ENCODE results near the gene RBMS1.

The RBMS1 gene

DNA sequence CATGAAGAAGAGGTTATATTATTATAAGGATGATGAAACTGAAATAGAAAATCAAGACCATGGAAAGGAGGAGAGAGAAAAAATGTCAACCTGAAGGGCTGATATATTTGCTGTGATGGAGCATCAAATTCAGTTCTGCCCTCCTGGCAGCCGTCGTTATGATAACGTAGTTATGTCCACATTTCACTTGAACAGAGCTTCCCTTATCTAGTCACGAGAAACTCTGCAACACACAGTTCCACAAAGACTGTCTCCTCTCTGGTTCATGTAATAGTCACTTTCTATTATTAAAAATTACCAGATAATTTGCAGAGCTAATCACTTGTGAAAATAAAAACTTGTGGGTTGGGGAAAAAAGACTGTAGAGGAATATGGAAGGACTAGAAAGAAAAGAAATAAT, 19.5 kb upstream of the RBMS1 start:
- no peak for DNase-seq (ENCODE audit: low read depth)
- TF ChIP-seq, protein P1, sequence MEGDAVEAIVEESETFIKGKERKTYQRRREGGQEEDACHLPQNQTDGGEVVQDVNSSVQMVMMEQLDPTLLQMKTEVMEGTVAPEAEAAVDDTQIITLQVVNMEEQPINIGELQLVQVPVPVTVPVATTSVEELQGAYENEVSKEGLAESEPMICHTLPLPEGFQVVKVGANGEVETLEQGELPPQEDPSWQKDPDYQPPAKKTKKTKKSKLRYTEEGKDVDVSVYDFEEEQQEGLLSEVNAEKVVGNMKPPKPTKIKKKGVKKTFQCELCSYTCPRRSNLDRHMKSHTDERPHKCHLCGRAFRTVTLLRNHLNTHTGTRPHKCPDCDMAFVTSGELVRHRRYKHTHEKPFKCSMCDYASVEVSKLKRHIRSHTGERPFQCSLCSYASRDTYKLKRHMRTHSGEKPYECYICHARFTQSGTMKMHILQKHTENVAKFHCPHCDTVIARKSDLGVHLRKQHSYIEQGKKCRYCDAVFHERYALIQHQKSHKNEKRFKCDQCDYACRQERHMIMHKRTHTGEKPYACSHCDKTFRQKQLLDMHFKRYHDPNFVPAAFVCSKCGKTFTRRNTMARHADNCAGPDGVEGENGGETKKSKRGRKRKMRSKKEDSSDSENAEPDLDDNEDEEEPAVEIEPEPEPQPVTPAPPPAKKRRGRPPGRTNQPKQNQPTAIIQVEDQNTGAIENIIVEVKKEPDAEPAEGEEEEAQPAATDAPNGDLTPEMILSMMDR (conservative IDR thresholded peaks at IDR 0.05; ENCODE audit: control insufficient read depth, insufficient read depth, low read depth, low read length) = no peak
- no peak overlapping the region for H3K4me3 ChIP-seq (ENCODE audit: control insufficient read depth, low read depth, low read length)

DNA sequence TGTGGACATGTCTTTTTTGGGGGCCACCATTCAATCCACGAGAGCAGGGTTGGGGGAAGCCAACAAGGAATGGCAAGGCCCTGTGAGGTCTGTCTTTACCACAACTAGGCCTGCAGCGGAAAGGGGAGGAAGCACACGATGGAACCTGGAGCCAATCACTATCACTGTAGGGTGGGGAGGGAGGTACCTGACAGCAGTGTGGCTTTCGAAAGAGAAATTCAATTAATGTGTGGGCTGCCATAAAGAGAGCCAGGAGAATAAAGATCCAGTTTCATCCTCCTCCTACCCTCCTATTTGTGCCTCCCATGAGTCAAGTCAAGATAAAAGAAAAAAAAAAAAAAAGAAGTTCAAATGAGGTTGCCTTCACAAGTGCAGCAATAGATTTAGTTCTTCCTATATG, 18.9 kb upstream of the RBMS1 start:
- H3K4me3 ChIP-seq (ENCODE audit: control insufficient read depth, low read depth, low read length) = no peak overlapping the region
- TF ChIP-seq, protein P1 (conservative IDR thresholded peaks at IDR 0.05; ENCODE audit: control insufficient read depth, insufficient read depth, low read depth, low read length) = no peak

DNA sequence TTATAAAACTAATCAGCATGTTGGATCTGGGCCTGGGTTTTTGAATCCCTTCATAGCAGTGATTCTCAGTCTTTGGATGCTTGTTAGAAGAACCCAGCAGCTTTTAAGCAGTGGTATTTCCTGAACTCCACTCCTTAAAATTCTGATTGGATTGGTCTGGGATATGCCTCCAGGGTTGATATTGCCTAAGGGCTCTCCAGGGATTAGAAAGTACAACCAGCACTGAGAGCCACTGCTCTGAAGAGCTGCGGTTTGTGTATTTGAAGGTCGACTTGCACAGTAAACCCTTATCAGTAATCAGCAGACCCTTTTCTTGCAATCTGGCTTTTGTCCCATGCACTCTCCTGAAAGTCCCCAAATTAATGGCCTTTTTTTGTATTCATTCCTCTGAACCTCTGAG, 17.0 kb upstream of the RBMS1 start:
- DNase-seq (ENCODE audit: low read depth) = peak; percentile 57
- no peak overlapping the region for H3K4me3 ChIP-seq (ENCODE audit: control insufficient read depth, low read depth, low read length)
- TF ChIP-seq, protein P1 (conservative IDR thresholded peaks at IDR 0.05; ENCODE audit: control insufficient read depth, insufficient read depth, low read depth, low read length) = no peak

More for the DNA sequence above, 18.9 kb upstream of the RBMS1 start:
- no peak for DNase-seq (ENCODE audit: low read depth)

DNA sequence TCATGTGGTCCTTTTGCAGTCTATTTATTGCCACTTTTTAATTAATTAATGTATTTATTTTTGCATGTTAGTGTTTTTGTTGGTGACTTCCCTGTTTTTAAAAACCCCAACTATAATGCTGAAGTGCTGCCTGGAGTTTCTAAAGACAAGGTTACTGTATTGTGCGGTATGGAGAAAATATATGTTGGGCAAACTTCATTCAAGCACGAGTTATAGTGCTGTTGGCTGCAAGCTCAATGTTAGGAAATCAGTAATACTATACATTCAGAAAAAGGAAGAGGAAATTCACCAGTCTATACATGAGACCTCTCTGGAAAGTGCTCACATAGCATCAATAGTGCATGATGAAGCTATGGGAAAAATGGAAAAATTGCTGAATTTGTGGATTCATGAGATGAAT, 15.4 kb upstream of the RBMS1 start:
- no peak overlapping the region for H3K4me3 ChIP-seq (ENCODE audit: control insufficient read depth, low read depth, low read length)
- DNase-seq (ENCODE audit: low read depth) = no peak
- TF ChIP-seq, protein P1 (conservative IDR thresholded peaks at IDR 0.05; ENCODE audit: control insufficient read depth, insufficient read depth, low read depth, low read length) = no peak

DNA sequence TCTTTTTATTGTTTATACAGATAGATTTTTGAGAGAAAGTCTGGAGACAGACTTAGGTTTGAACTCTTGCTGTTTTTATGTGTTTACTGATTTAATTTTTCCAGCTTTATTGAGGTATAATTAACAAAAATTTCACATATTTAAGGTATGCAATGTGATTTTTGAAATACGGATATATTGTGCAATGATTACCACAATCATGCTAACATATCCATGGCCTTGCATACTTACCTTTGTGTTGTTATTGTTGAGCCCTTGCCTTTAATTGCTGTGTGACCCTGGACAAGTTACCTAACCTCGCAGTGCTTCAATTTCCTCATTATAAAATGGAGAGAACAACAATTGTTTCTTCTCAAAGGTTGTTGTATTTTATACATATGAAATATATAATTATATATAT, 13.9 kb upstream of the RBMS1 start:
- TF ChIP-seq, protein P1 (conservative IDR thresholded peaks at IDR 0.05; ENCODE audit: control insufficient read depth, insufficient read depth, low read depth, low read length) = no peak
- no peak overlapping the region for H3K4me3 ChIP-seq (ENCODE audit: control insufficient read depth, low read depth, low read length)
- DNase-seq (ENCODE audit: low read depth) = no peak

GRCh38 chr2:160507046-160507407, 13.4 kb upstream of the RBMS1 start:
- TF ChIP-seq, protein P1 (conservative IDR thresholded peaks at IDR 0.05; ENCODE audit: control insufficient read depth, insufficient read depth, low read depth, low read length) = no peak
- DNase-seq (ENCODE audit: low read depth) = no peak
- no peak overlapping the region for H3K4me3 ChIP-seq (ENCODE audit: control insufficient read depth, low read depth, low read length)

DNA sequence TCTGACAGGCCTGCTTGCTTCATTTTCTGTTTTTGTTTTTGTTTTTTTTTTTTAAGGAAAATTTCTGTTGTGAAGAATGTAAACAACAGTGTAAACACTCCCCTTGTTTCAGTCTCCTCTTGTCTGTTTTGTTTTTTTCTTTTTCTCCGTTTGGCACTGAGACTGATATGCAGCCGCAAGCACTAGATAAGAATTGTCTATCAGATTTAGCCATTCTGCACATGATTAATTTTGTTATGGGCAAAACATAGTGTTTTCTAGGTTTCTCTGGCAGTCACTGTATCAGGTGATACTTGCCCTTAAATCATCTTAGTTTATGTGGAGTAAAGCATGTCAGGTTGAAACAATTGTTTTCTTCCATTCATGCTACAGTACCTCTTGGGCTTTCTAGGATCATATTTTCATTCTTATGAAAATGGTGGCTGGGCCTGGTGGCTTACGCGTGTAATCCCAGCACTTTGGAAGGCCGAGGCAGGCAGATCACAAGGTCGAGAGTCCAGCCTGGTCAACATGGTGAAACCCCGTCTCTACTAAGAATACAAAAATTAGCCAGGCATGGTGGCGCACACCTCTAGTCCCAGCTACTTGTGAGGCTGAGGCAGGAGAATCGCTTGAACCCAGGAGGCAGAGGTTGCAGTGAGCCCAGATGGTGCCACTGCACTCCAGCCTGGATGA, 12.9 kb upstream of the RBMS1 start:
- TF ChIP-seq, protein P1 (conservative IDR thresholded peaks at IDR 0.05; ENCODE audit: control insufficient read depth, insufficient read depth, low read depth, low read length) = no peak
- no peak for DNase-seq (ENCODE audit: low read depth)
- H3K4me3 ChIP-seq (ENCODE audit: control insufficient read depth, low read depth, low read length) = no peak overlapping the region

All from fibroblast of mammary gland (primary cell).